ENCODE results near the gene NHERF1. TPM values are rescaled to one million over a fixed set of nuclear protein-coding genes. Genes with fewer than 3 reads are reported as not detected.

NHERF1 gene
- total and polyA plus RNA-seq, 2 of the 8 experiments (the other 6 are each of a cell fraction or from before 2014, with no cell fraction given): 92.9 to 99.2 TPM

GRCh38 chr17:74756891-74757290 is 8.5 kb downstream of the NHERF1 start (continued):
- TF ChIP-seq CHD7 (IDR thresholded peaks at IDR 0.05; ENCODE audit: insufficient replicate concordance, low read length) (no peak), PHF8 (conservative IDR thresholded peaks at IDR 0.05; ENCODE audit: low read depth, low read length) (no peak), BACH1 (IDR thresholded peaks at IDR 0.05; ENCODE audit: low read length) (no peak), POU5F1 (IDR thresholded peaks at IDR 0.05; ENCODE audit: low read depth, low read length) (no peak), EZH2 (IDR thresholded peaks at IDR 0.05; ENCODE audit: low read depth, low read length, severe bottlenecking) (no peak), YY1 (IDR thresholded peaks at IDR 0.05; ENCODE audit: low read depth, low read length) (no peak), CBX8 (IDR thresholded peaks at IDR 0.05; ENCODE audit: borderline replicate concordance, low read depth, low read length) (no peak), RFX5 (IDR thresholded peaks at IDR 0.05; ENCODE audit: borderline replicate concordance, low read depth, low read length) (no peak), ASH2L (IDR thresholded peaks at IDR 0.05; ENCODE audit: low read length) (no peak), JUND (IDR thresholded peaks at IDR 0.05; ENCODE audit: low read length) (no peak), CEBPB (IDR thresholded peaks at IDR 0.05; ENCODE audit: low read depth, low read length) (no peak), RAD21 (IDR thresholded peaks at IDR 0.05 in 1 of 2, conservative IDR thresholded peaks at IDR 0.05 in 1 of 2; ENCODE audit: low read depth in 2 of 2, low read length in 2 of 2) (no peak), SIX5 (IDR thresholded peaks at IDR 0.05; ENCODE audit: low read depth, low read length) (no peak)

Measured in H1 (cell line).